RKO (cell line): Measurements from ENCODE around the gene CTNNA3.
A peak's percentile ranks its signal among the peaks of the same experiment; 100 is the strongest.
"Not testable (repeated sequence)": the region's sequence is repeated elsewhere in the genome, so short reads cannot be mapped to it uniquely, and the experiment has no call there.

Experiments used
- DNase-seq: peaks from one replicate; pipeline ENCODE4 v3.0.0-alpha.2; 2016; ENCODE audit warnings: low spot score

The CTNNA3 gene

DNA sequence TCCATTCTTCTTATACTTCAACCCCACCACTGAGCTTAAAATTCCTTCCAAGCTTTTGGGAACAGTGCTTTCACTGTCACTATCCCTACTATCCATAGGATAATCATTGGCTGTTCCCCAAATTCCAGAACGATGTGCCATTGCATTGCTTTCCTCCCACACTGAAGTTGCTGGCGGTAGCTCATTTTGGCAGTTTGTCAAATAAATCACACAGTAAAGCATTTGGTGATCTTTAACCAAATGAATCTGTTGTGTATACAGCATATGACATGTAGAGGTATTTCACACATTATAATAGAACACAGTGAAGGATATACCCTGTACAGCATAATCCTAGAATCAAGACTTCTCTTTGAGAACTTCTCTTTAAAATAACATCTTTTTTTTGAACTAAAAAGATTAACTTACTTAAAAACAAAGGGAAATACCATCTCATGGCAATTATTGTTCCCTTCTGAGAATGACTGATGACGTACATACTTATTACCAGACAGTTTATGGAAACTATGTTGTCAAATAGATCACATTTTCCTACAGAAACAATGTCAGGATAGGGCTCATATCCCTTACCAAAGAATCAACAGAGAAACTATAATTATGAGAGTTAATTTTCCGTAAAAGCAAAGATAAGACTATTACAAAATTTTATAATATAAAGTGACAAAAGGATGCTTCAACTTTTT lies 93.6 kb downstream of the CTNNA3 start:
- DNase-seq = peak; percentile 71

GRCh38 chr10:67599597-67599996 lies 96.4 kb downstream of the CTNNA3 start:
- DNase-seq = no peak

- no peak for DNase-seq
These were observed 99.4 kb downstream of the CTNNA3 start for GRCh38 chr10:67596641-67597040.

DNA sequence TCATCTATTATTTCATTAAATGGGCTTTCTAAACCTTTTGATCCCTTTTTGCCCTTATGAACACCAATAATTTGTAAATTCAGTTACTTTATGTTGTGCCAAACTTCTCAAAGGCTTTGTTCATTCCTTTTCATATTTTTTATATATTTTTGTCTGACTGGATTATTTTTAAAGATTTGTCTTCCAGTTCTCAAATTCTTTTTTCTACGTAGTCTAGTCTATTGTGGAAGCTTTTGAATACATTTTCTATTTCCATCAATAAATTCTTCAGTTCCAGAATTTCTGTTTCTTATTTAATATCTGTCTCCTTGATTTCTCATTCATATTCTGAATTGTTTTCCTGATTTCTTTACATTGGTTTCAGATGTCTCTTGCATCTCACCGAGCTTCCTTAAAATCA lies 108.2 kb downstream of the CTNNA3 start:
- no peak for DNase-seq

DNA sequence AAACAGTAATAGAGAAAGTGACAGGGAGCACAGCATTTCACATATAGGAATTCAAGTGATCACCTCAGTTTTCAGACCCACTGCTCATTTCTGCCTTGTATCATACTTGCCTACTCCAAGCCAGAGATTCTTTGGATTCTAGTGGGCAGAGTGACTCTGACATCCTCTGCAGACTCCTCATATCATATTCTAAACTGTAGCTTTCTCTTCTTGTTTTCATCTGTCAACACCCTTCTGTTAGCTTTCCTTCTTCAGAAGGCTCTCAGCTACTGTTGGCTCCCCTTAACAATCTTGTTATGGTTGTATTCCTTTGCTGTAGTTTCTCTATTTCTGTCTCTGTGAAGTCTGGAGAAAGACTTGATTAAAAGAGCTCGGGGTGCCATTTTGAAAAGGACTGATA lies 120.5 kb downstream of the CTNNA3 start:
- DNase-seq = no peak

GRCh38 chr10:67573484-67573883 lies 122.5 kb downstream of the CTNNA3 start:
- DNase-seq = no peak

GRCh38 chr10:67571503-67571902 lies 124.5 kb downstream of the CTNNA3 start:
- DNase-seq = no peak

DNA sequence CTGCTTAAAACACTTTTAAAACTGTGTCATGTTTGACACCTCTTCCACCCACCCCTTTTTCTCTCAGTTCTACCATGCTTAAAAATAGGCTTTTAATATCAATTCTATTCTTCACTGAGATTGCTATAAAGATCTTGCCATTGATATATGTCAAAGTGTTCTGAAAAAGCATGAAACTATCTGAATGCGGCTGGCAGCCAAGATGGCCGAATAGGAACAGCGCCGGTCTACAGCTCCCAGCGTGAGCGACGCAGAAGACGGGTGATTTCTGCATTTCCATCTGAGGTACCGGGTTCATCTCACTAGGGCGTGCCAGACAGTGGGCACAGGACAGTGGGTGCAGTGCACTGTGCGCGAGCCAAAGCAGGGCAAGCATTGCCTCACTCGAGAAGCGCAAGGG lies 137.7 kb downstream of the CTNNA3 start:
- peak; percentile 2 for DNase-seq

GRCh38 chr10:67553254-67553653 lies 142.7 kb downstream of the CTNNA3 start:
- DNase-seq = no peak

DNA sequence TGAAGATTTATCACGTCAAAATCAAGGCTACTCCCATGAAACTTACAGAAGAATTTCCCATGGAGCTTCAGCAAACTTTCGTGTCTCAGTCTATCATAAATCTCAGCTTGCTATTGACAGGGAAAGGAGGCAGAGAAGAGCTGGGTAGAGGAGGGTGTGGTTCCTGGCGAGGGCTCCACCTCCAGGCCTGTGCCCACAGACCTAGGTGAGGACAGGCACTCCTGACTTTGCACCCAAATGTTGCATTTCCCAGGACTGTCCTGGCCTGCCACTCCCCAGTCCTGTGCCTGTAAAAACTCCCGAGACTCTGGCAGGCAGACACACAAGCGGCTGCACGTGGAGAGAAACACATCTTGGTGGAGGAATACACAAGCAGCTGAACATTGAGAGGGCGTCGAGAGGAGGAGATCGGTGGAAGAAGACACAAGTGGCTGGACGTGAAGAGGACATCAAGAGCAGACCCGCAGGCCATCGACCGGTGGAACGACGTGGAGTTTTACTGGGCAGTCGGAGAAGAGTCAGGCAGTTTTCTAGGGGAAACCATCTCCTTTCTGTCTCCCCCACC lies 145.1 kb downstream of the CTNNA3 start:
- no peak for DNase-seq

GRCh38 chr10:67550046-67550445 lies 145.9 kb downstream of the CTNNA3 start:
- DNase-seq = no peak

DNA sequence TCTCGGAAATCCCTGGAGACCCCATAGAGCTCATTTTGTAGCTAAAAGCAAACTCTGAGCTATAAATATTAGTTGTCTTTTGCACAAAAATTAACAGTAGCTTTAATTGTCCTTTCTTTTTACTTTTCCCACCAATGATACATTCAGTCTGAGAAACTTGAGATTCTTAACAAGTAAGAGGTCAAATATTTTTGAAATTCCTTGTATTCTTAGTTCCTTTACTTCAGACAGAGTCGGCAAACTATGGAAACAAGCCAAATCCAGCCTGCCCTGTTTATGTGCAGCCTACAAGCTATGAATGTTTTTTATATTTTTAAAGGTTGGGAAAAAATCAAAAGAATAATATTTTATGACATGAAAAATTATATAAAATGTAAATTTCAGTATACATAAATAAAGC lies 146.6 kb downstream of the CTNNA3 start:
- no peak for DNase-seq

GRCh38 chr10:67541411-67541810 lies 154.6 kb downstream of the CTNNA3 start:
- no peak for DNase-seq

DNA sequence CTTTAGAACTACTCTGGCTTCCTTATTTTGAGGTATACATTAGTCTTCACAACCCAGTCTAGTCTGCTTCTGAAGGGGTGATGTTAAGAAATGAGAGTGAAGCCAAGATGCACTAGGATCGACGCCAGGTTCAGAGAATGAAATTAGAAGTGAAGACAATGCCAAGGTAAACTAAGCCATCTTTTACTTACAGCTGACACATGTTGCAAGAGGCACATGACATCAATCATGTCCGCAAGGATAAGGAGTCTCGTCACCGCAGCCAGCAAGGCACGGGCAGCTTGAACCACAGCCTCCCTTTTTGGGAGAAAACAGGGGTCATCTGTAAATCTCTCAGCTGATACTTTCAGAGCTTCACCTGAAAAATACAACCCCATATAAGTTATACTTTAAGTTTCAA lies 156.7 kb downstream of the CTNNA3 start:
- no peak for DNase-seq

GRCh38 chr10:67537906-67538305 lies 158.1 kb downstream of the CTNNA3 start:
- DNase-seq = no peak

DNA sequence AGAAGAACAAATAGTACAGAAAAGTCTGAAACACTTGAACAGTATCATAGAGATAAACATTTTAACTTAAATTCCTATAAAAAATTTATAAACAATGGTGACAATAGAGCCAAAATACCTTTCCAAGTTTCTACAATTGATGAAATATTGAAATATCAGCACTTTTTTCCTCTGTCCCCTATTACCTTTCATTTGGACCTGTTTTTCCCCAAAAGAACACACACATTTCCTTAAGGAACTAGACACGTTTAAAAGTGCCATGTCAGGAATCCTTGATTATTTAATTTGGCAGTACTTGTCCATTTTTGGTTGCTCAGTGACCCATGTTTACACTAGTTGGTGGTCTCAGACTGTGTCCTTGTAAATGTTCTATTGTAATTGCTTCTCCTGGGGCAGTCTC lies 162.6 kb downstream of the CTNNA3 start:
- DNase-seq = no peak

- DNase-seq = not testable (repeated sequence)
These were observed 165.0 kb downstream of the CTNNA3 start for GRCh38 chr10:67530990-67531389.

DNA sequence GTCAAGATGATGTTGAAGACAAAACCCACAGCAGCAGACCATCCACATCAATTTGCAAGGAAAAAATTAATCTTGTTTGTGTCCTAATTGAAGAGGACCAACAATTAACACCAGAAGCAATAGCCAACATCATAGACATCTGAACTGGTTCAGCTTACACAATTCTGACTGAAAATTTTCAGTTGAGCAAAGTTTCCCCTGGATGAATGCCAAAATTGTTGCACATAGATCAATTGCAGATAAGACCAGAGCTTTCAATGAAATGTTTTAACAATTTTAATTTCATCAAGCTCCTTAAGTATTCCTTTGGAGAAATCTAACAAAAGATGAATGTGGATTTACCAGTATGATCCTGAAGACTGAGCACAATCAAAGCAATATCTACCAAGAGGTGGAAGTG lies 168.6 kb downstream of the CTNNA3 start:
- no peak for DNase-seq

DNA sequence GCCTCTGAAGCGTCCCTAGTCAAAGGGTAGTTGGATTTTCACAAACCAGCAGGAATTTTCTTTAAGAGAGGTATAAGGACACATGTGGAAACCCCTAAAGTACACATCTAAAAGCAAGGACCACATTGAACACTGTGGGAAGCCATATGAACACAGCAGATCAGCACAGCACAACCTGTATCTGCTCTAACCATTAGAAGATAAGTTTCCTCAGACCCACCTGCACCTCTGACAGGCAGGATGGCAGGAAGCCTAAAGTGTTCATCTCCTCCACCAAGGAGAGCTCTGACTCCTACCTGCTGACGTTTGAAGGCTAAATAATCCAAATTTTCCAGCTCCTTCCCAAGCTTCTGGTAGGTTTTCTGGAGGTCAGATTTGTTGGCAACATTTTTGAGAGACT lies 174.4 kb downstream of the CTNNA3 start:
- DNase-seq = no peak

DNA sequence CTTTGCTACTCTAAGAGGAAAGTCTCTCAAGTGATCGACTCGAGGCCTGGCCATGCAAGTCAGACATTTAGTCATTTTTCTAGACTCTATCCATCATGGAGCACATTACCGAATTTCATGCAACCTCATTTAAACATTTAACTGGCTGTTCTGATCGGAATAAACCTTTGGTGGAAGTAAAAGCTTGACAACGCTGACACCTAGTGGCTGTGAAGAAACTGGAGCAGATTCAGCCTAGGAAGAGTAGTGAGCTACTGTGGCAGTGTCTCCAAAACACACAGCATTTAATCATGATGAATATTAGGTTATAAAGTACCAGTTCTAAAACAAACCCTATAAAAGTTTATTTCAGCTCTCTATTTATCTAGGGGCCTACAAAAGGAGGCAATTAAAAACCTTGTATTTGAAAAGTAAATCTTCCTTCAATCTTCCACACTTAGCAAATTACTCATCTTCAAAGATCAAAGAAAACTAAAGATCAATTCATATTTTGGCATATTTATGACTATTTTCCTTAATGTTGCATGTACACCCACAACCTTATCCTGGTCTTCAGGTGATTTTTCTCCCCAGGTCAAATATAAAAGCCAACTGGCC lies 175.0 kb downstream of the CTNNA3 start:
- DNase-seq = peak; percentile 75

DNA sequence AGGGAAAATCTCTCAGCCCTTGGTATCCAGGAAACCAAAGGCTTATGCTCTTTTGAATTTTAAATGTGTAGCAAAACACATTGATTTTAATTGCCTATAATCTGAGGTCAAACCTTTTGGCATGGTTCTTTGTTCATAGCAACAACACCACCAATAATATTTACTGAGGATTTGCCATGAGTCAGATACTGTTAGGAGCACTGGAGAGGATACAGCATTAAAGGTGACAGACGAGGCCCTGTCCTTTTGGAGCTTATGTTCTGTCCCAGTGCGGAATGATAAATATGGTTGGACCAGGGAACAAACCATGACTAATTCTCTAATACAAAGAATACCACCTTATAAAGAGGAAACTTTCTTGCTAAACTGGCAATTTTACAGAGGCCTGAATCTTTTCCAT lies 176.6 kb downstream of the CTNNA3 start:
- DNase-seq = no peak

DNA sequence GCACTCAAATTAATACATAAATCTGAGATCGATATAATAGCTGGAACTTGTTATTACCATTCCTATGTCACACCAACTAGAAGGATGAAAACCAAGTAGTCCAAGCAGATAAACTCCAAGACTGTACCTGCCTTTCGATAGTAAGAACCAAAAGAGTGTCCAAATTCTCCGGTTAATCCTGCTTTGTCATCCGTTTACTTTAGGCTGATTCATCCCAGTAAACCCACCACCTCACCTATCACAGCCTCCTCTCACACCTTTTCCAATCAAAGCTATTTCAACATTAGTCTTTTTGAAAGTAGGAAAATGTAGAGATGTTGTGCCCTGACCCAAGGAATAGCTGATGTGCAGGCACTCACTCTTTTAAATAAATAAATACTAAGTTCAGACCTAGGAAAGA lies 177.2 kb downstream of the CTNNA3 start:
- no peak for DNase-seq

- DNase-seq = no peak
These were observed 178.0 kb downstream of the CTNNA3 start for GRCh38 chr10:67518043-67518442.

DNA sequence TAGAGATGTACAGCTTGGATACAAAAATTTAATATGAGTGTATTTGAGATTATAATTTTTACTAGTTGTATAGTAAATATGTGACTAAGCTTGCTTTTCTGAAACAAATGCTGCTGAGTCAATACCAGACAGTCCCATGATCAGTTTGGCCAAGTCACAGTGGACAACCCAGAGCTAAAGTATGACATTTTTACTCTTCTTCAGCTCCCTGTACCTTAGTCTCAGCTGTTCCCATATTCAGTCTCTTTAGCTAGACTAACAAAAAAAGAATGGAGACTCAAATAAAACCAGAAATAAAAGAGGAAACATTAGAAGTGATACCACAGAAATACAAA lies 189.3 kb downstream of the CTNNA3 start:
- no peak for DNase-seq
